ENCODE data around the gene PARK7. TPM values are rescaled to one million over a fixed set of nuclear protein-coding genes. Genes with fewer than 3 reads are reported as not detected.
A peak's percentile ranks its signal among the peaks of the same experiment; 100 is the strongest.

The PARK7 gene
- total RNA-seq, 3 donors from 2014 or later: 135 to 200 (median 186) TPM

- ATAC-seq (no peak), DNase-seq (no peak)
- intact Hi-C loops (cut with DNase I, micrococcal nuclease): no loop called here
- TF ChIP-seq CTCF (IDR thresholded peaks at IDR 0.05): no peak
- Histone ChIP-seq H3K36me3 (ENCODE audit: low read depth) (no peaks in the 10 kb centered on the region), H3K4me3 (no peak overlapping the region), H3K9me3 (no peaks in the 10 kb centered on the region), H3K4me1 (ENCODE audit: low read depth) (no peaks in the 10 kb centered on the region)
These were observed 33.3 kb downstream of the PARK7 start for GRCh38 chr1:7994827-7995226.

GRCh38 chr1:7995437-7995836 is 33.9 kb downstream of the PARK7 start:
- Histone ChIP-seq H3K4me3 (no peak overlapping the region), H3K4me1 (ENCODE audit: low read depth) (no peaks in the 10 kb centered on the region), H3K9me3 (no peaks in the 10 kb centered on the region), H3K36me3 (ENCODE audit: low read depth) (no peaks in the 10 kb centered on the region)
- no peak for TF ChIP-seq CTCF (IDR thresholded peaks at IDR 0.05)
- intact Hi-C loops (cut with DNase I, micrococcal nuclease): no loop called here
- ATAC-seq (no peak), DNase-seq (no peak)

- no peaks in the 10 kb centered on the region for H3K4me1 ChIP-seq (ENCODE audit: low read depth)
- H3K36me3 ChIP-seq (ENCODE audit: low read depth): no peaks in the 10 kb centered on the region
- ATAC-seq (no peak), DNase-seq (no peak)
- H3K4me3 ChIP-seq: no peak overlapping the region
- TF ChIP-seq CTCF (IDR thresholded peaks at IDR 0.05): no peak
- no peaks in the 10 kb centered on the region for H3K9me3 ChIP-seq
- intact Hi-C loops (cut with DNase I, micrococcal nuclease): no loop called here
These were observed 40.9 kb downstream of the PARK7 start for GRCh38 chr1:8002329-8002910.

- Histone ChIP-seq H3K4me3 (no peak overlapping the region), H3K9me3 (no peaks in the 10 kb centered on the region), H3K4me1 (ENCODE audit: low read depth) (no peaks in the 10 kb centered on the region), H3K36me3 (ENCODE audit: low read depth) (no peaks in the 10 kb centered on the region)
- ATAC-seq (no peak), DNase-seq (no peak)
- intact Hi-C loops (cut with DNase I, micrococcal nuclease): no loop called here
- no peak for TF ChIP-seq CTCF (IDR thresholded peaks at IDR 0.05)
These were observed 41.4 kb downstream of the PARK7 start for GRCh38 chr1:8002921-8003320.

GRCh38 chr1:8003438-8004112 is 42.1 kb downstream of the PARK7 start:
- intact Hi-C loops (cut with DNase I, micrococcal nuclease): no loop called here
- Histone ChIP-seq H3K4me3 (no peak overlapping the region), H3K36me3 (ENCODE audit: low read depth) (no peaks in the 10 kb centered on the region), H3K4me1 (ENCODE audit: low read depth) (no peaks in the 10 kb centered on the region), H3K9me3 (no peaks in the 10 kb centered on the region)
- peak; percentile 69 for ATAC-seq
- TF ChIP-seq CTCF (IDR thresholded peaks at IDR 0.05): no peak
- DNase-seq: no peak
